GM19099 (cell line): ENCODE measurements around the gene TNRC6B.

Source experiments
- POLR2A ChIP-seq: IDR thresholded peaks from 3 replicates; pipeline ENCODE4 v1.6.1; 2011; ENCODE audit warnings: low read depth; ENCODE audit not compliant: insufficient read length; ENCODE audit errors: extremely low read depth

TNRC6B gene

DNA sequence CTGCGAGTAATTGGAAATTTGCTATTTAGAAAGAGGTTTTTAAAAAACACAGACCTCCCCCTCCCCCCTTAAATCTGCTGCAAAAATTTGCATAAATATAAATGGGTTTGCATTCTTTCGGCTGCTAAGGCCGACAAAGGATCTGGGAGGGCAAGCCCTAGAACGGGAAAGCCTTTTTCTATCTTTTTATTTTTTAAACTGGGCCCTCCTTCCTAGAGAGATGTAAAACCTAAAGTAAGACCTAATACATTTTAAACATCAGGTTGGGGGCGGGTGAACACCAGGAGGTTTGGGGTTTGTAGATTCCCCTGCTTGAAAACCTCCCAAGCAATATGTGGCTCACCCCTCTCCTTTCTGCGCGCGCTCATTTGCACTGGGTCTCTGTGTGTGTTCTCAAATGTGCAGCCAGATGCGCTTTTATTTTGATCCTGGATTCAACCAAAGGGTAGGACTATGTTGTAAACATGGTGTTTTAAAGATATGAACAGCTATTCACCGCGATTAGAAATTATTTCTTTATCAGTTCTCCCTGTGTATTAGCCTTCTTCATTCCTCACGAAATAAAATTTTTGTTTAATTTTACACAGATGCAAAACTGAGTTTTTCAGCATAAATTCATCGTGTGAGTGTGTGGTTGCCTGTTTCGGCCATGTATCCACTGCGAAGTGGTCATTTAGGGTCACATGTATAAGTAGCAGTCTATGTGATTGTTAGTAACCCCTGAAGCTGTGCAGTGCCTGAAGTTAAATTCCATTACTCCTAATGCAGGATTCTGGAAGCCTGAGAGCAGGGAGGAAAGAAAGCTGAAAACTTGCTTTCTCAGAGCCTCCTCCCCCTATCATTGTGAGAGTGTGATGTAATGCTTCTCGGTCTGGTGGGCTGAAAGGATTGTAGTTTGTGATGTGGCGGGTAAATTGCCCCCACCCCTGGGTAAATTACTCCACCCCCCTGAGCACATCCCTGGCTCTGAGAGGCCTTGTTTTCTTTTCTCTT lies 988 bp downstream of the TNRC6B start:
- TF ChIP-seq POLR2A = no peak

DNA sequence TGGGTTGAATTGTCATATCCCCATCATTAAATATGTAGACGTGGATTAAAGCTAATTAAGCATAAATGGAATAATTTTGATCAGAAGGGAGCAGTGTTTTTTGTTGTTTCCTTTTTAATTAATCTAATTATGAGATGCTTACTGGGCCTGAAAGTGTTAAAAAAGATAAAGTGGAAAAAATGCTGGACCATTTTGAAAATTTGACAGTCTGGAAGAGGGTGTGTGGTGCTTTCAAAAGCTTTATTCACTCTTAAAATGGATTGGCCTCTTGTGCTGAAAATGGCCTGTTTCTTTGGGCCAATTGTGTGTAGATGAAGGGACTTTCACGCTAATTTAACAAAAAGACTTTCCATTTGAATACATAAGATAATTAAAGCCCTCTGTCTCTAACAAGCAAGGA lies 1.8 kb downstream of the TNRC6B start:
- TF ChIP-seq POLR2A = no peak

DNA sequence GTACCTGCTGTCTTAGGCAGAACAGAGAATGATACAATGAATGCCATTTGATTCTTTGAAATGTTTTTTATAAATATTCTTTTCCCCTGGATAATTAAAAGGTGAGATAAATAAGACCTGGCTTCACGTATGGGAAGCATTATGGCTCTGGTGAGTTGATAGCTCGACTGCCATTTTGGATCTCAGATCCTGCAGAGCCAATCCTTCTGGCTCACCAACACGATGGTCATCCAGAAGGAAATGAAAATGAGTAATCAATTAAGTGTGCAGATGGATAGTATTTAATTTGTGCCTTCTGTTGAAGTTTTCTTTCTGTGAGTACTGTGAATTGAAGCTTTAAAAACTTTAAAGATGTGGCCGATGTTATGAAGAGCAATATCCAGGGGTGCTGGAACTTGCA lies 2.7 kb downstream of the TNRC6B start:
- no peak for TF ChIP-seq POLR2A

DNA sequence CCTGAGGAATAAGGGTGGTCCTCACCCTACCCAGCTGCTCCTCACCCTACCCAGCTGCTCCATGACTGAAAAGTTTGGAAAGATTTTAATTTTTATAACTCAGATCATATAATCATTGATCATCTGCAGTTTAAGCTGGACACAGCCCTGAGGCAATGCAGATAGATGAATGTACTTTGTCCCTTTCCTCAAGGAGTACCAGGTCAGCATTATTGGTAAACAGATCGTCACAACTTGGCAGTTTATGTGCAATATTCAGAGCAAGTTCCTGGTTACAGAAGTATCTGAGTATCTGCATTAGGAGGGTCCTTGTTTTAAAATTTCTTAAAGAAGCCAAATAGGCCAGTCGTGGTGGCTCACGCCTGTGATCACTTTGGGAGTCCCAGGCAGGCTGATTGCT lies 3.6 kb downstream of the TNRC6B start:
- TF ChIP-seq POLR2A = no peak

DNA sequence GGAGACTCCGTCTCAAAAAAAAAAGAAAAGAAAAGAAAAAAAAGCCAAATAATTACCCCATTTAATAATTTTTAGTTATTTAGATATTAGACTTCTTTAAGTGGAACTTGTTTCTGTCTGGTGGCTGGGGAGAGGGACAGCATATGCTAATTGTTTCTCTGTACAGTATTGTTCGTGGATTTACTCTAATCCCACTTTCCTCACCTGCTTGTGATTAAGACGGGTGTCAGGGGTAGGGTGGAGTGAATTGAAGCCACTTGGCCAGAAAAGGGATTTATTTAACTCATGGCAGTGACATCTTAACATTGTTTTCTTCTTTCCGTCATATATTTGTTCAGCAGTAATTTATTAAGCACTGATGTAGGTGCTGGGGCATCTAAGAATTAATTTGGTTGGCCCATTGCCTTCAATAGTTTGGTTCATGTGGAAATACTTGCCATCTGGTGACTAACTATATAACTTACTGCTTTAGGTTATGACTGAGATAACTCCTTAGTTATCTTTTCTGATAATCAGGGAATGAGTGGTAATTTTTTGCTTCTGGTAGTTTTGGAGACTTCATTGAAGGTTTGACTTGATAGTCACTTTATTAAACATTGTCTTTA lies 4.6 kb downstream of the TNRC6B start:
- no peak for TF ChIP-seq POLR2A

DNA sequence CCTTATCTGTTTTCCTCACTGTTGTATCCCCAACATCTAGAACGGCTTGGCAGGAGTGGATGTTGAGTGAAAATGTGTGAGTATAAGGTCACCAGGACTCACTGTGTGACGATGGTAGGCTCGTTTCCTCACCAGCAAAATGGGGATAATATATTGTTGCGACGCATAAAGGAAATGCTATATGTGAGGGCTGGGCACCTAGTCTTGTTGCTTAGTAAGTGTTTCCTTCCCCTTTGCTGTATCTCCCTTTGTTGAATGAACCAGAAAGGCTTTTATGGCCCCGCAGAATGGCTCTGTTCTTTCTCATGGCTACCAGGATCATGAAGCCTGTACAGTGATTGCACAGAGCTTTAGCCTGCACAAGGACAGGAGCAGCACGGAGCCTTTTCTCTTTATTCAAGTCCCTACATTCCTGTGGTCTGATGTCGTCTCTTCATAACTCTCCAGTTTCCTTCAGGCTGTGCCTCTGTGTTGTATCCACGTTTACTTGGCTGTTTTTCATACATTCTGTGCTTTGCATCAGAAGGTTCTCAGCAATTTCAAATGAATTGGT lies 5.4 kb downstream of the TNRC6B start:
- no peak for TF ChIP-seq POLR2A

DNA sequence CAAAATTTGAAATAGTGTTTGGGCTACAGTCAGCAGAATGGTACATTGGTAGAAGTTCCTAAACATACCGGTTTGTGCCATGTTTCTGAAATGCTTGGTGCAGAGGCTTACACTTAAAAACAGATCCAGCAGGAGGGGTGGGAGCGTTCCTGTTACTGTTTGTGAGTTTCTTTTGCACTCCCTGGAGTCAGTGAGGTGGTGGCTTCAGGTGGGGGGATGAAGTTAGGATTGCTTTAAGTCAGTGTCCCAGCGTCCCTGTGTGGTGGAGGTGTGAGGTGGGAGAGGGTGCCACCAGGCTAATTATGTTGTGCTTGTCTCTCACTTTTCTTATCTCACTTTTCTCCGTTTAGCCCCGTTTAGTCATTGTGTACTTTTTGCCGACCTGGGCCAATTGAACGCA lies 9.7 kb downstream of the TNRC6B start:
- TF ChIP-seq POLR2A = no peak

DNA sequence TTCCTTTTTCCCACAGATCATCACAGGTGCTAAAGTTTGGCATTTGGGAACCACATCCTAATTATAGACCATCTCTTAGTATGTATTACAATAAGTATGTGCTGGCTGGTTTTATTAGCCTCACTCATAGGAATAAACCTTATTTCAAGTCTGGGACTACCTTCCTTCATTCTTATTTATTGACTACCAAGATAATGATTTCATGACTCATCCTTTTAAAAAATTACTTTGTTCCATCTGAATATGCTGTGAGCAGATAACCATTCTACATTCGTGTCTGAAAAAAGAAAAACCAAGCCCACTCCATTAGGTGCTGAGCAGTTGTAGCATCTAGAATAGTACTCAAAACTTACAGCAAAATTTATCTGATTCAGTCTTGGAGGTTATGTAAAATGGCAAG lies 12.3 kb downstream of the TNRC6B start:
- TF ChIP-seq POLR2A = no peak

DNA sequence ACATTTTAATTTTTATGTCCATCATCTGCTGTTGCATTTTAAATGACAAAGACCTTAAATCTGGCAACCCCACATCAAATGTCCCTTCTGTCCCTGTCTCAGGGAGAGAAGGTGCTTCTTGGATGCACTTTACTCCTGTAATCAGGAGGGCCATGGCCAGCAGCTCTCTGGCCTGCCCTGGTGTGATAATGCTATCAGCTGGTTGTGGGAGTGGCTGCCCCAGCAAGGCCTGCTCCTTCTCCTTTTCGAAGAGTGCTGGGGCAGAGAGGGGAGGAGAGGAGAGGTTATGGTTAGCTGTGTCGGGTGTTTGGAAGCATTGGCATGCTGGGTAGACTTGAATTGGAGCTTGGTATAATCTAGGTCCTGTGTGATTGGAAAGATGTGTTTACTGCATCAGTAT lies 12.8 kb downstream of the TNRC6B start:
- no peak for TF ChIP-seq POLR2A

DNA sequence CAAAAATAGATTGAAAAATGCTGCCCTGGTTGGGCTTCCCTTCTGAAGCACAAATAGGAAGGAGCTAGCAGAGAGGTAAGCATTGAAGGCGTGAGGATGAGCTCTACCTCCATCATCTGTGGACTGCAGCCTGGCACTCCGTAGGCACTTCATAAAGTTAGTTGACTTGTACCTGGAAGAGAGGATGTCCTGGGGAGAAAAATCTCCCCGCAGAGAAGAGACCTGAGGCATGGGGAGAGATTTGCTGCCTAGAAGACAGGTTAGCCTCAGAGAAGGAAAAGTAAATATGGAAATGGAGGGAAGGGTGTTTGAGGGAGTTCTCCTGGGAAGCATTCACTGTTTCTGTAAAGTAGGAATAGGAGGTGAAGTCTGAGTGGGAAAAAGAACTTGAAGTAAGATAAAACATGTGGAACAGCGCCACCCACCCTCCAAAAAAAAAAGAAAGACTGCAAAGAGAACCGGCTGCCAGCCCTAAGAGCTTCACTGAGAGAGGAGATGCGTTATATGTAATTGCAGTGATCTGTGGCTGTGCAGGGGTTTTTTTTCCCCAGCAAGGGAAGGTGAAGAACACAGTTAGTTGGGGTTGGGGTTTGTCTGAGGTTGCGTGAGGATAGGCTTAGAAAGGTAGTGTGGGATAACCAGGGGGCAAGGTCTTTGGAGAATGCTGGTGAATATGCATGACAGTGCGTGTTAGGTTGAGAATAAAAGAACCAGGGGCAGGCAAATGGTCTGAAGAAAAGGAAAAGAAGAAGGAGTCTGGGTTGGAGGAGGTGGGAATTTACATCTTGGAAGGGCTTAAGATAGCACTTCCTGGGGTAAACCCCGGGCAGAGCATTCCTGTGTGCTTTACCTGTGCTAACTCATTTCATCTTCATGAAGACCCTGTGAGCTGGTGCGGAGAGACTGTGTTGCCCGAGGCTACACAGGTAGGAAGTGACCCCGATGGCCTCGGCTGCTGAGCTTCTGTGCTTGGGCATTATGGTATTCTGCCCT lies 16.0 kb downstream of the TNRC6B start:
- TF ChIP-seq POLR2A = no peak

DNA sequence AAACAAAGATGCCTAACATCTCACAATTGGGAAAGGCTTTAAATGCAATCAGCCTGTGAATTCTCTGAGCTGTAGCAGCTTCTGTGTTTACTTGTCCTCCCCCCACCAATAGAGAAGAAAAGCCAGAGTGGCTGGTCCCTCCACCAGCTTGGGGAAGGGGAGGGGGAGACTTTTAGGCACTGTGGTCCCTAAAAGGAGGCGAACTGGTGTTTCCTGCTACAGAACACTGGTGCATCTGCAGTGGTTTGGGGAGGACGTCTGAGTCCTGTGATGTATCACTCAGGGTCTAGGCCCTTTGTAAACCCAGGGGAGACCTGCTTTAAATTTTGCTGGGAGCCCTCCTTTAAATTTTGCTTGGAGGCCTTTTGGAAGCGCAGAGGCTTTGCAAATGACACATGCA lies 16.9 kb downstream of the TNRC6B start:
- TF ChIP-seq POLR2A = no peak

DNA sequence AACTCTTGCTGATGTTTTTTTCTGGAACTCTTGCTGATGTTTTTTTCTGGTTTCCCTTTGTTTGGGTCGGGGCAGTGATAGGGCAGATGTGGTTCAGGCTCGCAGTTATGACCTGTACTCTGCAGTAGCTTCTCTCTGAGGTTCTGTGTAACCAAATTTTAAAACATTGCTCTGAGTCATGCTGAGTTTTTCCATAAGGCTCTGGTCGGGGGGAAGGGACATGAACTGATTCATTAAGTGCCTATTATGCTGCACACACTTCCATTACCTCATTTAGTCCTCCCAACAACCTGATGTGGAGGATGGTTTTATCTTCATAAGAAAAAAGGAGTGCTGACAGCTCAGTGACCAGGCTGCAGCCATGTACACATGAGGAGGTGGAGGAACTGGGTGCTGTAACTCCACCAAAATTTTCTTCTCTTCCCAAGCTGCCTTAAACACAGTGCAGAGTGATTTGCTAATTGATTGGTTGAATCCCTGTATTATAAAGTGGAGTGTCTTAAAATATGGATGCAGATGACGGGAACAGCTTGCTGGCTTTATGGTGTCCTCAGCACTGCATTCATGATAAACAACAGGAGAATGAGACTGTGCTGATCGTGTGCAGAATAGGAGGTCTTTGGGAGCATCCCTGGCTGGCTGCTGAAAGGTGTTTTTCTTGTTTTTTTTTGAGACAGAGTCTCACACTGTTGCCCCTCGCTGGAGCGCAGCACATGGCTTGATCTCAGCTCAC lies 19.1 kb downstream of the TNRC6B start:
- TF ChIP-seq POLR2A = no peak

DNA sequence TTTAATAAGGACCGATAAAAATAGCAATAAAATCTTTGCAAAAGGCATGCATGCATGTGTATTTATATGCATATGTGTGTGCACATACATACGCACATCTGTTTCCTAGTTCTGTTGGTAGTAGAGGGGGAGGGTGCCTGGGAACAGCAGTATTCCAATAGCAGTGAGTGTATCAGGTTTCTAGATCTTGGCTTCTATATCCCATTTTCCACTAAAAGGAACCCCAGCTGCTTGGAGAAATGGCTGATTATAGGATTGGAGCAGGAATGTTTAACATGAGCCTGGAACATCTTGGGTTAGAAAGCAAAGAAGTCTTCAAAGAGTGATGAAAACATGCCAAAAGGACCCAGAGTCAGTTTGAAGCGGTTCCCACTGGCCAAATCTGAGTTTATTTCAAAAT lies 21.0 kb downstream of the TNRC6B start:
- TF ChIP-seq POLR2A = no peak

DNA sequence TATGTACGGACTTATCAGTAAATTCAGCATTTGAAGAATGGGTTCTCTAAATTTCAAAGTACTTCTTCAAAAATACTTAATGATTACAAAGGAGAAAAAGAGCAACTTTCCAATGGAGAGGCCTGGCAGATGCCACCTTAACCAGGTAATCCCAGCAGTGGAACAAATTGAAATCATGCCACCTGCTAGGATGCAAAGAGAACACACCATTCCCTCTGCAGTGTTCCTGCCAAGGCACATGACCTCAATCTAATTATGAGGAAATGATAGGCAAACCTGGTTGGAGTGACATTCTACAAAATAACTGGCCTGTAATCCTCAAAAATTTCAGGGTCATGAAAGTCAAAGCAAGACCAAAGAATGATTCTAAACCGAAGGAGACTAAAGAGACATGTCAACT lies 21.5 kb downstream of the TNRC6B start:
- TF ChIP-seq POLR2A = no peak
